Thoracic aorta (tissue), 2 donors: Measurements from ENCODE around the gene PTPN11. TPM values are rescaled to one million over a fixed set of nuclear protein-coding genes. Genes with fewer than 3 reads are reported as not detected.
"Not testable (repeated sequence)": the region's sequence is repeated elsewhere in the genome, so short reads cannot be mapped to it uniquely, and the experiment has no call there.

Experiments used
- ATAC-seq: fragments of 150-250 bp; one replicate; pipeline ENCODE4 v1.8.0; 2017; ENCODE audit warnings: low read depth; ENCODE audit not compliant: insufficient number of reproducible peaks, low FRiP score
- DNase-seq: peaks from one replicate; pipeline ENCODE4 v3.0.0-alpha.2; 2020; ENCODE audit warnings: low spot score
- H3K27ac ChIP-seq, 2 donors: fragments of 200-600 bp; sonication (generic); 1 replicate in 1 of 2; 2 replicates in 1 of 2; pipeline ENCODE4 v1.5.1; 2016; ENCODE audit warnings: mild to moderate bottlenecking in 2 of 2, moderate library complexity in 2 of 2
- H3K27me3 ChIP-seq: fragments of 200-600 bp; sonication (generic); replicated peaks from 2 replicates; pipeline ENCODE4 v1.6.0; 2016; ENCODE audit warnings: mild to moderate bottlenecking; ENCODE audit not compliant: insufficient read depth
- H3K36me3 ChIP-seq: fragments of 200-600 bp; sonication (generic); one replicate; pipeline ENCODE4 v1.5.1; 2016
- H3K4me1 ChIP-seq, 2 donors: fragments of 200-600 bp; sonication (generic); 1 replicate in 1 of 2; 2 replicates in 1 of 2; pipeline versions ENCODE4 v1.5.1 to v1.6.0; 2016; ENCODE audit warnings: low read depth in 2 of 2, mild to moderate bottlenecking in 1 of 2; ENCODE audit not compliant: control insufficient read depth in 1 of 2
- H3K4me3 ChIP-seq: fragments of 200-600 bp; sonication (generic); 2 replicates; pipeline ENCODE4 v1.5.1; 2016; ENCODE audit warnings: mild to moderate bottlenecking
- H3K9me3 ChIP-seq: fragments of 200-600 bp; sonication (generic); 2 replicates; pipeline ENCODE4 v1.5.1; 2016
- total RNA-seq, 2 donors: library from RNA; depleted of rRNA; stranded (reverse); fragments of >200 nt; gene quantifications; one replicate each; pipeline versions ENCODE4 v1.1.0 to v1.2.3, GENCODE V29; 2016
- TF ChIP-seq, protein P1 (sequence below): fragments of 200-600 bp; sonication (generic); IDR thresholded peaks from one replicate; pipeline ENCODE4 v1.5.1; 2019; ENCODE audit warnings: antibody characterized with exemption

PTPN11 gene
- total RNA-seq, 2 donors from 2014 or later: 98.6 to 126 TPM

DNA sequence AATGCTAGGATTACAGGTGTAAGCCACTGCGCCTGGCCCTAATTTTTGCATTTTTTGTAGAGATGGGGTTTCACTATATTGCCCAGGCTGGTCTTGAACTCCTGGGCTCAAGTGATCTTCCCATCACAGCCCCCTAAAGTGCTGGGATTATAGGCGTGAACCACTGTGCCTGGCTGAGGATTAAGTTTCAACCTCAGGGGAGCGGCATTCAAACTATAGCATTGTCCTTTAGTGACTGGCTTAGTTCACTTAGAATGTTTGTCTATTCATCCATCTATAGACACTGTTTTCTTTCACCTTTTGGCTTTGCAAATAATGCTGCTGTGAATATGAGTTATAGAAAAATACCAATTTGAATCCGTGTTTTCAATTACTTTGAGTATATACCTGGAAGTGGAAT is 25.2 kb downstream of the PTPN11 start:
- Histone ChIP-seq H3K27me3 (no peaks in the 10 kb centered on the region), H3K27ac (no peak overlapping the region), H3K4me3 (no peak overlapping the region), H3K4me1 (no peaks in the 10 kb centered on the region), H3K36me3 (peaks cover 5% of the 10 kb centered on the region), H3K9me3 (no peaks in the 10 kb centered on the region)
- no peak for DNase-seq
- ATAC-seq: no peak
- TF ChIP-seq, protein P1, sequence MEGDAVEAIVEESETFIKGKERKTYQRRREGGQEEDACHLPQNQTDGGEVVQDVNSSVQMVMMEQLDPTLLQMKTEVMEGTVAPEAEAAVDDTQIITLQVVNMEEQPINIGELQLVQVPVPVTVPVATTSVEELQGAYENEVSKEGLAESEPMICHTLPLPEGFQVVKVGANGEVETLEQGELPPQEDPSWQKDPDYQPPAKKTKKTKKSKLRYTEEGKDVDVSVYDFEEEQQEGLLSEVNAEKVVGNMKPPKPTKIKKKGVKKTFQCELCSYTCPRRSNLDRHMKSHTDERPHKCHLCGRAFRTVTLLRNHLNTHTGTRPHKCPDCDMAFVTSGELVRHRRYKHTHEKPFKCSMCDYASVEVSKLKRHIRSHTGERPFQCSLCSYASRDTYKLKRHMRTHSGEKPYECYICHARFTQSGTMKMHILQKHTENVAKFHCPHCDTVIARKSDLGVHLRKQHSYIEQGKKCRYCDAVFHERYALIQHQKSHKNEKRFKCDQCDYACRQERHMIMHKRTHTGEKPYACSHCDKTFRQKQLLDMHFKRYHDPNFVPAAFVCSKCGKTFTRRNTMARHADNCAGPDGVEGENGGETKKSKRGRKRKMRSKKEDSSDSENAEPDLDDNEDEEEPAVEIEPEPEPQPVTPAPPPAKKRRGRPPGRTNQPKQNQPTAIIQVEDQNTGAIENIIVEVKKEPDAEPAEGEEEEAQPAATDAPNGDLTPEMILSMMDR: no peak

DNA sequence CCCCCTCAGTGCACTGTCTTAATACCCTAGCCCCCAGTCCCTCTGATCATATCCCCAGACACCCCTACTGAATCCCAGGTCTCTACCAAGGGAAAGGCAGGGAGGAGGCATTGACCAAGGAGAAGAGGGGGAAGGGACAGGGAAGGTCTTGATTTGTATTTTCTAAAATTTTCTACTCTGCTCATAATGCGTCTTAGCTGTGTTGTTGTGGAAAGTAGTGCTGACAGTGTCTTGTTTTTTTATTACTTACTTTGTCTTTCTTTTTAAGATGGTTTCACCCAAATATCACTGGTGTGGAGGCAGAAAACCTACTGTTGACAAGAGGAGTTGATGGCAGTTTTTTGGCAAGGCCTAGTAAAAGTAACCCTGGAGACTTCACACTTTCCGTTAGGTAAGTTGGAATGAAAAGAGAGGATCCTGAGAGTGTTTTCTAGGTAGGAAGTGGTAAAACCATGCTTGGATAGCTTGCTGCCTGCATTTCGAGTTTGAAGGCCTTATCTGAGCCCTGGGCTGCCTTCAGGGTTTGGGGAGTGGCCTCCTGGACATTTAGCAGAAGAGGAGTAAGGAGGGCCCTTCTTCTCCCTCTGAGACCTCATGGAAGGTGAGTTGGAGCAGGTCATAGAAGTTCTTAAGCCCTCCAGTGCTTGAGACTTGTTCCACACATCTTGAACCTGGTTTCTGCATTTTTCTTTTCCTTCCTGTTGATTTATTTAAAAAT is 27.4 kb downstream of the PTPN11 start:
- H3K36me3 ChIP-seq: peaks cover 20% of the 10 kb centered on the region
- DNase-seq (no peak), ATAC-seq (no peak)
- H3K27ac ChIP-seq: no peak overlapping the region
- H3K4me3 ChIP-seq: no peak overlapping the region
- H3K27me3 ChIP-seq: no peaks in the 10 kb centered on the region
- no peaks in the 10 kb centered on the region for H3K9me3 ChIP-seq
- H3K4me1 ChIP-seq: no peaks in the 10 kb centered on the region
- TF ChIP-seq, protein P1: no peak

DNA sequence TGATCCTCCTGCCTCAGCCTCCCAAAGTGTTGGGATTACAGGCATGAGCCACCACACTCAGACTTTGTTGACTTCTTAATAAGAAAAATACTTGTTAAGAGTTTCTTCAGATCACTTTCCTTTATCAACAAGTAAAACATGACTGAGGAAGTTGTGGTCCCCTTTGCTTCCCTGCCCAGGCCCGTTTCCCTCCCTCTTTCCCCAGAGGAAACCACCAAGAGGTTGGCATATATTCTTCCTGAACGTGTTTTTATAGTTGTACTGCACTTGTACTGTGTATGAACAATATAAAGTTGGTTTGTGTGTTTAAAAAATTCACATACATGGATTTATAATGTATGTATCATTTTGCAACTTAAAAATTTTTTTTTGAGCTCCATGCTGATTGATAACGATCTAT is 28.4 kb downstream of the PTPN11 start:
- H3K4me3 ChIP-seq: no peak overlapping the region
- no peaks in the 10 kb centered on the region for H3K9me3 ChIP-seq
- H3K36me3 ChIP-seq: peaks cover 20% of the 10 kb centered on the region
- H3K27me3 ChIP-seq: no peaks in the 10 kb centered on the region
- no peaks in the 10 kb centered on the region for H3K4me1 ChIP-seq
- TF ChIP-seq, protein P1: no peak
- H3K27ac ChIP-seq: no peak overlapping the region
- DNase-seq (no peak), ATAC-seq (no peak)

DNA sequence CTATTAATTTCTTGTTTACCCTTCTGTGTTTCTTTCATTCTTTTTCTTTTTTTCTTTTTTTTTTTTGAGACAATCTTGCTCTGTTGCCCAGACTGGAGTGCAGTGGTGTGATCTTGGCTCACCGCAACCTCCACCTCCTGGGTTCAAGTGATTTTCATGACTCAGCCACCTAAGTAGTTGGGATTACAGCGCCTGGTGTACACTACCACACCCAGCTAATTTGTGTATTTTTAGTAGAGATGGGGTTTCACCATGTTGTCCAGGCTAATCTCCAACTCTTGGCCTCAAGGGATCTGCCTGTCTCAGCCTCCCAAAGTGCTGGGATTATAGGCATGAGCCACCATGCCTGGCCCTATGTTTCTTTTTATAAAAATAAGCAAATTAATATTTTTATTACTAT is 29.4 kb downstream of the PTPN11 start:
- ATAC-seq, H3K27ac ChIP-seq, H3K4me3 ChIP-seq, H3K27me3 ChIP-seq, DNase-seq, H3K9me3 ChIP-seq, H3K4me1 ChIP-seq: not testable (repeated sequence)
- peaks cover 27% of the 10 kb centered on the region for H3K36me3 ChIP-seq

DNA sequence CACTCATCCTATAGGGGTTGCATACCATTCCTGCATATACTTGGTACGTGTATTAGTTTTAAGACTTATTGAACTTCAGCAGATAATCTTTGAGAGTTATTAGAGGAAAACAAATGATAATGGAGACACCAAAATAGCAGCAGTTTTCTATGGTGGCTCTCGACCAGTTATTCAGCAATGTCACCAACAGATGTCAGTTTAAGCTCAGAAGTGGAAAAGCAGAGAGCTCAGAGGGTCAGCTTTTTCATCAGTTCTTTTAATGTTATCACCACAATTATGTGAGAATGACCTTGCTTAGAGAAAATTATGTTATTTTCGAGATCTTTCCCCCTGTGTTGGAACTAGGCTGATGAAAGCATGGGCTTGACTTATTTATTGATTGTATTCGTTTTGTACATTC is 32.0 kb downstream of the PTPN11 start:
- ATAC-seq (no peak), DNase-seq (no peak)
- Histone ChIP-seq H3K36me3 (peaks cover 34% of the 10 kb centered on the region), H3K9me3 (no peaks in the 10 kb centered on the region), H3K4me3 (no peak overlapping the region), H3K27ac (no peak overlapping the region), H3K27me3 (no peaks in the 10 kb centered on the region), H3K4me1 (no peaks in the 10 kb centered on the region)
- TF ChIP-seq, protein P1: no peak

DNA sequence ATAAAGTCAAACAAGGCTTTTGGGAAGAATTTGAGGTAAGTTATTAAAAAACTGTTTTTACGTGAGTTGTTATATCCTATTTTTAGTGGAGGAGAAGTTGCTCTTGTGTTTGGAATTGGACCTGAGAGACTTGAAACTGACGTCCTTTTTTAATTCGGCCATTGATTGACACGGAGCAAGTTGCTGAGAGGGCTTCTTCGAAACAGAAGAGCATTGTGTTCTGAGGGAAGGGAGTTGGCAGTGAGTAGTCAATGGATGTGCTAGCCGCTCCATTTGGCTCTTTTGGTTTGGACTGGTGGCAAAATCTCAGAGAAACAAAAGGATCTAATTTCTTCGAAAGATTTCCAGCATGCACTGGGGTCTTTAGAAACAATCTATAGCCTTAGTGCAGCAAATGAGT is 37.3 kb downstream of the PTPN11 start:
- H3K36me3 ChIP-seq: peaks cover 31% of the 10 kb centered on the region
- DNase-seq: no peak

DNA sequence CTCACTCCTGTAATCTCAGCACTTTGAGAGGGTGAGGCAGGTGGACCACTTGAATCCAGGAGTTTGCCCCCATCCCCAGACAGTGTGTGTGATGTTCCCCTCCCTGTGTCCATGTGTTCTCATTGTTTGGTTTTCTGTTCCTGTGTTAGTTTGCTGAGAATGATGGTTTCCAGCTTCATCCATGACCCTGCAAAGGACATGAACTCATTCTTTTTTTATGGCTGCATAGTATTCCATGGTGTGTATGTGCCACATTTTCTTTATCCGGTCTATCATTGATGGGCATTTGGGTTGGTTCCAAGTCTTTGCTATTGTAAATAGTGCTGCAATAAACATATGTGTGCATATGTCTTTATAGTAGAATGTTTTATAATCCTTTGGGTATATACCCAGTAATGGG is 38.4 kb downstream of the PTPN11 start:
- not testable (repeated sequence) for DNase-seq, H3K4me3 ChIP-seq, H3K27ac ChIP-seq, ATAC-seq, H3K4me1 ChIP-seq, H3K9me3 ChIP-seq, H3K27me3 ChIP-seq
- peaks cover 30% of the 10 kb centered on the region for H3K36me3 ChIP-seq

More for the DNA sequence above, 37.3 kb downstream of the PTPN11 start:
- Histone ChIP-seq H3K27ac (no peak overlapping the region), H3K27me3 (no peaks in the 10 kb centered on the region), H3K4me1 (no peaks in the 10 kb centered on the region), H3K4me3 (no peak overlapping the region), H3K9me3 (no peaks in the 10 kb centered on the region)
- TF ChIP-seq, protein P1: no peak
- no peak for ATAC-seq
